IMR-90 (cell line): ENCODE results near the gene PSENEN. TPM values are rescaled to one million over a fixed set of nuclear protein-coding genes. Genes with fewer than 3 reads are reported as not detected.

Source experiments
- ATAC-seq: fragments of 200-7000 bp; cut with Tn5 transposase; 2 replicates; pipeline ENCODE4 v1.9.1; 2020; ENCODE audit warnings: low read depth, mild to moderate bottlenecking, moderate library complexity
- BruUV-seq: library from RNA; stranded (reverse); fragments of 400-500 nt; replicated peaks from 2 replicates; lab custom pipeline; 2021; lab: Mats Ljungman, UMichigan
- CTCF ChIA-PET: fragments of 300-600 bp; formaldehyde crosslinking; extraction: SDS; loops from one replicate; lab custom pipeline; 2021; ENCODE audit warnings: antibody characterized with exemption; lab: Yijun Ruan, JAX
- POLR2A ChIA-PET: fragments of 300-600 bp; sonication (Branson Sonifier 250); formaldehyde crosslinking; loops from one replicate; lab custom pipeline; 2022; ENCODE audit warnings: antibody characterized with exemption; ENCODE audit not compliant: unreplicated experiment; lab: Charles Lee
- DNase-seq: peaks from one replicate; pipeline ENCODE4 v3.0.0; 2013
- H2AFZ ChIP-seq: replicated peaks from 2 replicates; pipeline ENCODE3; 2013; ENCODE audit warnings: low read length, mild to moderate bottlenecking; ENCODE audit not compliant: poor library complexity
- H2AK5ac ChIP-seq: 2 replicates; pipeline ENCODE4 v1.6.1; 2013; ENCODE audit warnings: low read depth, low read length, inconsistent platforms
- H2AK9ac ChIP-seq: replicated peaks from 2 replicates; pipeline ENCODE3; 2013; ENCODE audit warnings: mild to moderate bottlenecking, low read depth, low read length, moderate library complexity; ENCODE audit not compliant: poor library complexity
- H2BK120ac ChIP-seq: 2 replicates; pipeline ENCODE4 v1.6.1; 2013; ENCODE audit warnings: low read depth, low read length, inconsistent platforms
- H2BK15ac ChIP-seq: 3 replicates; pipeline ENCODE4 v1.6.1; 2013; ENCODE audit warnings: low read depth, low read length, inconsistent platforms
- H2BK20ac ChIP-seq: 2 replicates; pipeline ENCODE4 v1.6.1; 2013; ENCODE audit warnings: low read depth, mild to moderate bottlenecking, inconsistent platforms, low read length, moderate library complexity
- H2BK5ac ChIP-seq: 2 replicates; pipeline ENCODE4 v1.6.1; 2013; ENCODE audit warnings: mild to moderate bottlenecking, low read depth, low read length, inconsistent platforms; ENCODE audit not compliant: poor library complexity, severe bottlenecking
- H3K14ac ChIP-seq: replicated peaks from 2 replicates; pipeline ENCODE4 v1.6.1; 2013; ENCODE audit warnings: low read depth, low read length, inconsistent platforms
- H3K18ac ChIP-seq: 2 replicates; pipeline ENCODE4 v1.6.1; 2013; ENCODE audit warnings: low read depth, low read length, control low read depth
- H3K23ac ChIP-seq: 2 replicates; pipeline ENCODE4 v1.6.1; 2013; ENCODE audit warnings: low read depth, low read length, inconsistent platforms
- H3K27ac ChIP-seq: 2 replicates; pipeline ENCODE4 v1.5.1; 2013; ENCODE audit warnings: mild to moderate bottlenecking, control low read depth, low read length; ENCODE audit not compliant: insufficient read depth
- H3K27me3 ChIP-seq: 2 replicates; pipeline ENCODE4 v1.6.1; 2013; ENCODE audit warnings: low read length; ENCODE audit not compliant: control insufficient read depth, insufficient read depth
- H3K36me3 ChIP-seq: 2 replicates; pipeline ENCODE4 v1.6.1; 2013; ENCODE audit warnings: low read length, mixed read lengths; ENCODE audit not compliant: control insufficient read depth, insufficient read depth
- H3K4ac ChIP-seq: 2 replicates; pipeline ENCODE4 v1.6.1; 2013; ENCODE audit warnings: low read depth, low read length, inconsistent platforms
- H3K4me1 ChIP-seq: 2 replicates; pipeline ENCODE4 v1.6.1; 2013; ENCODE audit warnings: low read length, mixed read lengths; ENCODE audit not compliant: control insufficient read depth, insufficient read depth
- H3K4me2 ChIP-seq: 2 replicates; pipeline ENCODE4 v1.6.1; 2013; ENCODE audit warnings: low read depth, mild to moderate bottlenecking, control low read depth, low read length, moderate library complexity
- H3K4me3 ChIP-seq: 2 replicates; pipeline ENCODE4 v1.5.1; 2013; ENCODE audit warnings: low read depth, mild to moderate bottlenecking, control low read depth, low read length, moderate library complexity; ENCODE audit not compliant: insufficient read depth
- H3K56ac ChIP-seq: 2 replicates; pipeline ENCODE4 v1.6.1; 2013; ENCODE audit warnings: low read length, inconsistent platforms; ENCODE audit not compliant: insufficient read depth; ENCODE audit errors: extremely low read depth
- H3K79me1 ChIP-seq, 2 experiments: 2 replicates each; pipeline ENCODE4 v1.6.1; 2013; ENCODE audit warnings: low read length in 2 of 2, inconsistent platforms in 1 of 2, low read depth in 1 of 2
- H3K9ac ChIP-seq: 2 replicates; pipeline ENCODE4 v1.6.1; 2013; ENCODE audit warnings: low read depth, low read length, control low read depth
- H3K9me1 ChIP-seq: 2 replicates; pipeline ENCODE4 v1.6.1; 2013; ENCODE audit warnings: low read length, inconsistent platforms; ENCODE audit not compliant: insufficient read depth
- H3K9me3 ChIP-seq: 2 replicates; pipeline ENCODE4 v1.6.1; 2013; ENCODE audit warnings: low read length; ENCODE audit not compliant: control insufficient read depth, insufficient read depth
- H4K20me1 ChIP-seq: 2 replicates; pipeline ENCODE4 v1.6.1; 2013; ENCODE audit warnings: low read length, inconsistent platforms; ENCODE audit not compliant: insufficient read depth
- H4K5ac ChIP-seq: 2 replicates; pipeline ENCODE4 v1.6.1; 2013; ENCODE audit warnings: mild to moderate bottlenecking, low read depth, low read length, control low read depth
- H4K8ac ChIP-seq, 2 experiments: 2 replicates each; pipeline ENCODE4 v1.6.1; 2013; ENCODE audit warnings: low read depth in 2 of 2, low read length in 2 of 2, control low read depth in 1 of 2, inconsistent platforms in 1 of 2
- H4K91ac ChIP-seq: 2 replicates; pipeline ENCODE4 v1.6.1; 2013; ENCODE audit warnings: low read depth, low read length, inconsistent platforms; ENCODE audit not compliant: insufficient read depth
- BHLHE40 ChIP-seq: fragments of 150-350 bp; IDR thresholded peaks from 2 replicates; pipeline ENCODE4 v1.6.1; 2016; ENCODE audit warnings: mild to moderate bottlenecking, low read depth, low read length
- CHD1 ChIP-seq: IDR thresholded peaks from 2 replicates; pipeline ENCODE4 v1.6.1; 2012; ENCODE audit warnings: low read depth, low read length, improper control_type of control experiment
- MAFK ChIP-seq: IDR thresholded peaks from 2 replicates; pipeline ENCODE4 v1.6.1; 2012; ENCODE audit warnings: low read depth, low read length, improper control_type of control experiment
- MAZ ChIP-seq: IDR thresholded peaks from 2 replicates; pipeline ENCODE4 v1.6.1; 2012; ENCODE audit warnings: low read depth, mild to moderate bottlenecking, low read length, improper control_type of control experiment, moderate library complexity, borderline replicate concordance
- MXI1 ChIP-seq: IDR thresholded peaks from 2 replicates; pipeline ENCODE4 v1.6.1; 2012; ENCODE audit warnings: low read depth, mild to moderate bottlenecking, low read length, moderate library complexity, borderline replicate concordance
- NFE2L2 ChIP-seq: fragments of 150-350 bp; IDR thresholded peaks from 2 replicates; pipeline ENCODE4 v1.6.1; 2016; ENCODE audit warnings: low read depth, mild to moderate bottlenecking, low read length
- POLR2A ChIP-seq: IDR thresholded peaks from 2 replicates; pipeline ENCODE4 v1.6.1; 2012; ENCODE audit warnings: mild to moderate bottlenecking, low read depth, low read length
- RCOR1 ChIP-seq: IDR thresholded peaks from 2 replicates; pipeline ENCODE4 v1.6.1; 2012; ENCODE audit warnings: mild to moderate bottlenecking, low read length, improper control_type of control experiment; ENCODE audit not compliant: insufficient replicate concordance
- RFX5 ChIP-seq: IDR thresholded peaks from 2 replicates; pipeline ENCODE4 v1.8.0; 2012; ENCODE audit warnings: low read depth, mild to moderate bottlenecking, low read length, moderate library complexity
- SMC3 ChIP-seq: fragments of 150-350 bp; IDR thresholded peaks from 2 replicates; pipeline ENCODE4 v1.6.1; 2016; ENCODE audit warnings: low read depth, mild to moderate bottlenecking, antibody characterized with exemption, low read length, moderate library complexity
- WGBS, 2 experiments: methylation state at CpG; one replicate each; pipeline versions ENCODE4 v1.1.5 to v1.1.7; 2013; ENCODE audit warnings: missing lambda C conversion rate in 2 of 2; ENCODE audit not compliant: insufficient read length in 1 of 2; ENCODE audit errors: extremely low coverage in 2 of 2; 5-methylcytosine and 5-hydroxymethylcytosine counted together
- dilution Hi-C: fragments of 300-500 bp; cut with HindIII; formaldehyde crosslinking; loops from one replicate; pipeline ENCODE4 v1.14.3; 2018; ENCODE audit warnings: low sequenced_read_pairs; ENCODE audit not compliant: unreplicated experiment
- in situ Hi-C: fragments of 300-500 bp; cut with MboI; formaldehyde crosslinking; loops from 3 replicates; pipeline ENCODE4 v1.14.3; 2019; ENCODE audit warnings: low sequenced_read_pairs, inconsistent platforms, mixed read lengths
- intact Hi-C: fragments of 100-400 bp; cut with micrococcal nuclease; formaldehyde crosslinking; loops from 2 replicates; pipeline ENCODE4 v1.10.0; 2022
- polyA plus RNA-seq, 3 experiments: library from polyadenylated mRNA; depleted of rRNA; stranded (reverse); fragments of >200 nt; gene quantifications; 2 replicates each; pipeline ENCODE4 v1.2.3, GENCODE V29; 2012; ENCODE audit warnings: low replicate concordance in 1 of 3
- total RNA-seq: library from RNA; depleted of rRNA; stranded (reverse); fragments of >200 nt; gene quantifications from 2 replicates; pipeline ENCODE4 v1.2.3, GENCODE V29; 2012
- TF ChIP-seq, protein P1 (sequence below): fragments of 150-350 bp; IDR thresholded peaks from 2 replicates; pipeline ENCODE4 v1.6.1; 2017; ENCODE audit warnings: mild to moderate bottlenecking, antibody characterized with exemption, low read length, low read depth

PSENEN gene
- total and polyA plus RNA-seq, 2 of the 4 experiments (the other 2 are of a cell fraction): 9.0 to 47.0 TPM

DNA sequence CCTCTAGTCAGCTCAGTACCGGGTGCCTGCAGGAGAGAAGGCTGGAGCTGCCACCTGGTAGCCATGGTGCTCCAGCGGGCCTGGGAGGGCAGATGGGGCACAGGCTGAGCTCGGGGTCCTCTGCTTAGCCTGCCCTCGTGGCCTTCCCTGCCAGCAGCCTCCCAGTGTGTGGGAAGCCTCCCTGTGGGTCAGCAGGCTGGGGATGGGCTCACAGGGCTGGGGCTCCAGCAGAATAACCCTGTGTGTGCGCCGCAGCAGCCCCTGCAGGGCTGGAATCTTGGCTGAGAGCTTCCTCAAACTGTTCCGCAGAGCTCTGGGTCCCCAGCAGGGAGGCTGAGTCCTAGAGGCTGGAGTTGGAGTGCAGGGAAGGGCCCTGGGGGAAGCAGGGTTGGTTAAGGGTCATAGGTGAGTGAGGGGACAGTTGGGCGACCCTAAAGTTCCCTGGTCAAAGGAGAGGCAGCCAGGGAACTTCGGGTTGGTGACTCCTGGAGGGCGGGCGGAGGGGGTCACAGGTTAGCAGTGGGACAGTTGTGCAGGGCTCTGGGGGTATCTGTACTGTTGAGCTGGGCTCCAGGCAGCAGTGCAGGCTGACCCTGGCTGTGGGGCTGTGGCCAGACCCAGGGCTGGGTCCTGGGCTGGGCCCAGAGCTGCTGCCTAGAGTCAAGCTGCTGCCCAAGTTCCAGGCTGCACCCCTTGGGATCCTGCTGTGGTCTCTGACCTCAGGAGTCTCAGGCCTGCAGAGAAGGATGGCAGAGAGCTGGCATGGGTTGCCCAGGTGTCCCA, 43.9 kb downstream of the PSENEN start:
- Histone ChIP-seq H3K4me3 (no peak overlapping the region), H2BK5ac (no peak overlapping the region), H4K5ac (no peak overlapping the region), H3K27me3 (no peaks in the 10 kb centered on the region; the same call in 1 of the 2 replicates), H3K14ac (no peak overlapping the region), H3K9me1 (no peaks in the 10 kb centered on the region), H3K27ac (no peak overlapping the region), H3K4me2 (no peak overlapping the region), H3K36me3 (no peaks in the 10 kb centered on the region; the same call in 1 of the 2 replicates), H2BK120ac (no peak overlapping the region), H3K79me1 (no peaks in the 10 kb centered on the region), H4K91ac (no peak overlapping the region), H3K4me1 (no peaks in the 10 kb centered on the region), H3K23ac (no peak overlapping the region), H3K56ac (no peak overlapping the region), H3K9ac (no peak overlapping the region), H2BK15ac (no peak overlapping the region), H3K9me3 (no peaks in the 10 kb centered on the region), H2AFZ (no peak overlapping the region), H4K8ac (no peak overlapping the region), H4K20me1 (no peaks in the 10 kb centered on the region), H2AK5ac (no peak overlapping the region), H3K4ac (no peak overlapping the region), H3K18ac (no peak overlapping the region), H2AK9ac (no peak overlapping the region), H2BK20ac (no peak overlapping the region)
- ChIA-PET POLR2A (no interaction called here), CTCF (no interaction called here)
- in situ Hi-C loops: no loop called here
- BruUV-seq: no TSS peak
- intact Hi-C loops: no loop called here
- DNase-seq: no peak
- TF ChIP-seq POLR2A (no peak), MXI1 (no peak), CHD1 (no peak), MAZ (no peak), SMC3 (no peak), NFE2L2 (no peak), BHLHE40 (no peak), RCOR1 (no peak), MAFK (no peak), RFX5 (no peak)
- TF ChIP-seq, protein P1, sequence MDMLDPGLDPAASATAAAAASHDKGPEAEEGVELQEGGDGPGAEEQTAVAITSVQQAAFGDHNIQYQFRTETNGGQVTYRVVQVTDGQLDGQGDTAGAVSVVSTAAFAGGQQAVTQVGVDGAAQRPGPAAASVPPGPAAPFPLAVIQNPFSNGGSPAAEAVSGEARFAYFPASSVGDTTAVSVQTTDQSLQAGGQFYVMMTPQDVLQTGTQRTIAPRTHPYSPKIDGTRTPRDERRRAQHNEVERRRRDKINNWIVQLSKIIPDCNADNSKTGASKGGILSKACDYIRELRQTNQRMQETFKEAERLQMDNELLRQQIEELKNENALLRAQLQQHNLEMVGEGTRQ: no peak
- dilution Hi-C loops: no loop called here
- no peak for ATAC-seq
- WGBS, 2 experiments: 73% methylated on average over 5 of the region's 11 CpGs; no CpG with 5 or more reads in 1 of the 2 experiments
